Measurements from ENCODE around the gene CFP.
"Not testable (repeated sequence)": the region's sequence is repeated elsewhere in the genome, so short reads cannot be mapped to it uniquely, and the experiment has no call there.

CFP gene

DNA sequence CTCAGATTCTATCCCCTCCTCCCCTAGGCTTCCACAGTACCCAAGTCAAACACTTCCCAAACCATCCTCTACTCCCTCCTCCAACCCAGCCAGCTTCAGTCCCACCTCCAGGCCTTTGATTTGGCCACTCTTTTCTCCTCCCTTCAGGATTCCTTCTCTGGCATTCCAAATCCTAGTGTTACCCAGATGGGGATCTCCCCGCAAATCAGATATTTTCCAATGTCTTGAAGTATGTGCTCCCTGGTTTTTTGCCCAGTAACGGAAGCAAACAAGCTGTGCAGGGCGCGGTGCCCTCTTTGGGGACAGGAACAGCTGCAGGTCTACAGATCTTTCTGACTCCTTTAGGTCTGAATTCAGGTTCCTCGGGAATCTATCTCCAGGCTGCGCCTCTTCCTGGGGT, 7.9 kb downstream of the CFP start:
- no peak for ATAC-seq

GRCh38 chrX:47620303-47620685, 9.4 kb downstream of the CFP start:
- peaks cover 6% of the 10 kb centered on the region for H3K36me3 Mint-ChIP-seq
- H3K4me3 Mint-ChIP-seq, result no peak overlapping the region
- no peaks in the 10 kb centered on the region for H3K9me3 Mint-ChIP-seq
- H3K4me1 Mint-ChIP-seq, result peaks cover 6% of the 10 kb centered on the region
- no peak overlapping the region for H3K27ac Mint-ChIP-seq
- no peak for DNase-seq (ENCODE audit: low spot score in 2 of 2)
- ATAC-seq, result no peak

More for the DNA sequence above, 7.9 kb downstream of the CFP start:
- no peak overlapping the region for H3K4me3 Mint-ChIP-seq
- peaks cover 6% of the 10 kb centered on the region for H3K36me3 Mint-ChIP-seq
- peaks cover 6% of the 10 kb centered on the region for H3K4me1 Mint-ChIP-seq
- H3K27ac Mint-ChIP-seq, result no peak overlapping the region
- no peak for DNase-seq (ENCODE audit: low spot score in 2 of 2)
- no peaks in the 10 kb centered on the region for H3K9me3 Mint-ChIP-seq

DNA sequence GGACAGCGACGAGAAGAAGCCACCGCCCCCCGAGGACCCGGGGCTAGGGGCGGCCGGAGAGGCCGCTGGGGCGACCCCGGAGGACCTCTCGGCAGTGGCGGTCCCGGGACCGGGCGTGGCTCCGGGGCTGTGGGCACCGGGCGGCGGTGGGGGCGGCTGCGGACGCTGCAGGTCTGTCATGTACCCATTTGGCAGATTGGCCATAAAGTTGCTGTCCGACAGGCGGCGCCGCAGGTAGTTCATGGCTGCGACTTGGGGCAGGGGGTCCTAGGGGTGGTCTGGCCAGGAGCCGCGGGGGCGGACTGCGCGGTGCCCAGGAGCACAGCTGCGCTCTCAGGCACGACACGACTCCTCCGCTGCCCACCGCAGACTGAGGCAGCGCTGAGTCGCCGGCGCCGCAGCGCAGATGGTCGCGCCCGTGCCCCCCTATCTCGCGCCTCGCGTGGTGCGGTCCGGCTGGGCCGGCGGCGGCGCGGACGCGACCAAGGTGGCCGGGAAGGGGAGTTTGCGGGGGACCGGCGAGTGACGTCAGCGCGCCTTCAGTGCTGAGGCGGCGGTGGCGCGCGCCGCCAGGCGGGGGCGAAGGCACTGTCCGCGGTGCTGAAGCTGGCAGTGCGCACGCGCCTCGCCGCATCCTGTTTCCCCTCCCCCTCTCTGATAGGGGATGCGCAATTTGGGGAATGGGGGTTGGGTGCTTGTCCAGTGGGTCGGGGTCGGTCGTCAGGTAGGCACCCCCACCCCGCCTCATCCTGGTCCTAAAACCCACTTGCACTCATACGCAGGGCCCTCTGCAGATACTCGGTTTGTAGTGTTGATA, 10.0 kb downstream of the CFP start, which contains the start of gene SYN1:
TSS of gene SYN1 (minus strand) at position 372 of the 817 bp plus-strand sequence. CDS start at position 243, 129 bp downstream.
- ATAC-seq (peak; percentile 87), DNase-seq (ENCODE audit: low spot score in 2 of 2) (peak; percentile 71 to 87)
- Mint-ChIP-seq H3K4me3 (peak within 1 kb of the TSS; percentile 56), H3K9me3 (no peaks in the 10 kb centered on the region), H3K36me3 (peaks cover 6% of the 10 kb centered on the region), H3K27ac (no peak within 1 kb of the TSS), H3K4me1 (peaks cover 6% of the 10 kb centered on the region)

DNA sequence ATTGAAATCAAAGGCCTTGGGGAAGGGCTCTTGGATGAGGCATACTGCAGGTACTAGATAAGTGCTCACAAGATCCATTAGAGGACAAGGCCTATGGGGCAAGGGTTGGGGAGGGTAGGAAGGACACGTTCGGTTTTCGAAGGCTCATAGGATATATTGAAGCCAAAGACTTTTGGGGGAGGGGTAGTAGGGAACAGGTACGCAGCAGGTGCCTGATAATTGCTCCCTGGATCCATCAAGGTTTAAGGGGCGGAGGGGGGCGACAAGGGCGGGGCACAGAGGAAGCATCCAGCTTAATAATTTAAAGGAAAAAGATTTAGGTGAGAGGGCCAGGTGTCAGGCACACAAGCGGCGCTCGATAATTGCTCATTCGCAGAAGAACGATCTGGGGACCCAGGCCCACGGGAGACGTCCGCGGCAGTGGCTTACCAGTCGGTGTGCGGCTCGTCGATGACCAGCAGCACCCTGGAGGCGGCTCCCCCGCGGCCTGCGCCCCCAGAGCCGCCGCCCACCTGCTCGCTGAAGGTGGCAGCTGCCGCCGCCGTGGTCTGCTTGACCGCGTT, 10.7 kb downstream of the CFP start:
- peaks cover 6% of the 10 kb centered on the region for H3K4me1 Mint-ChIP-seq
- no peaks in the 10 kb centered on the region for H3K9me3 Mint-ChIP-seq
- peak overlapping the region; percentile 56 for H3K4me3 Mint-ChIP-seq
- H3K36me3 Mint-ChIP-seq, result peaks cover 6% of the 10 kb centered on the region
- no peak for ATAC-seq
- H3K27ac Mint-ChIP-seq, result no peak overlapping the region
- no peak for DNase-seq (ENCODE audit: low spot score in 2 of 2)

GRCh38 chrX:47614618-47615017, 15.1 kb downstream of the CFP start:
- DNase-seq (ENCODE audit: low spot score in 2 of 2) (no peak), ATAC-seq (no peak)
- Mint-ChIP-seq H3K4me3 (no peak overlapping the region), H3K27ac (no peak overlapping the region), H3K4me1 (no peaks in the 10 kb centered on the region), H3K36me3 (peaks cover 6% of the 10 kb centered on the region), H3K9me3 (no peaks in the 10 kb centered on the region)

- no peak overlapping the region for H3K4me3 Mint-ChIP-seq
- no peaks in the 10 kb centered on the region for H3K4me1 Mint-ChIP-seq
- H3K27ac Mint-ChIP-seq, result no peak overlapping the region
- H3K9me3 Mint-ChIP-seq, result no peaks in the 10 kb centered on the region
- no peaks in the 10 kb centered on the region for H3K36me3 Mint-ChIP-seq
- ATAC-seq (no peak), DNase-seq (ENCODE audit: low spot score in 2 of 2) (no peak)
These were observed 16.6 kb downstream of the CFP start for GRCh38 chrX:47613082-47613481.

DNA sequence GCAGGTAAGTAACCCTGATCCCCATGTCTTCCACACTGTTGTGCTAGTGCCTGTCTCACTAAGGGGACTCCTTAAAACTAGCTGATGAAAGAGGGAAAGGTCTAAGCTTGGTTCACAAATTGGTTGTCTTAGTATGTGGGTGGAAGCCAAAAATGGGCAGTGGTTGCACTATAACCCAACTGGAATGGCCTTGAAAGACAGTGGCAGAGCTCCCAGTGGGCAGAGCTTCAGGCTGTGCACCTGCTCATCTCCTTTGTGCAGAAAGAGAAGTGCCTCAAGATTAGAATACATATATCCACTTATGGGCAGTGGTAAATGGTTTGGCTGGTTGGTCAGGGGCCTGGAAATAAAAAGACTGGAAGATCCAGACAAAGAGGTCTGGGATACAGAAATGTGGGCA, 17.3 kb downstream of the CFP start:
- Mint-ChIP-seq H3K27ac (no peak overlapping the region), H3K4me3 (no peak overlapping the region), H3K4me1 (no peaks in the 10 kb centered on the region), H3K36me3 (no peaks in the 10 kb centered on the region), H3K9me3 (no peaks in the 10 kb centered on the region)
- no peak for ATAC-seq
- DNase-seq (ENCODE audit: low spot score in 2 of 2), result no peak

DNA sequence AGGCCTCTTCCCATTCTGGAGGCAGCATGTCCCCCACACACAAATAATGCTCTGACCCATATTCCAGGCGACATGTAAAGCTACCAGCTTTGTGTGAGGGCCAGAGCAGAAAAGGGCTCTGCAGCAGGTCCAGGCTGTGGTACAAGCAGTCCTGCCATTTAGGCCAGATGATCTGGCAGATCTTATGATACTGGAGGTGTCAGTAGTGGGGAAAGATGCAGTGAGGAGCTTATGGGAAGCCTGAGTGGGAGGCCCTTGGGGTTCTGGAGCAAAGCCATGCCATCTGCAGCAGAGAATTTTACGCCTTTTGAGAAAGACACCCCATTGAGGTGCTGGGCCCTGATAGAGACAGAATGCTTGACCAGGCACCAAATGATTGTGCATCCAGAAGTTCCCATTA, 17.8 kb downstream of the CFP start:
- Mint-ChIP-seq H3K4me3 (no peak overlapping the region), H3K9me3 (no peaks in the 10 kb centered on the region)

GRCh38 chrX:47611489-47611888, 18.2 kb downstream of the CFP start:
- DNase-seq (ENCODE audit: low spot score in 2 of 2), result no peak
- Mint-ChIP-seq H3K4me1 (no peaks in the 10 kb centered on the region), H3K27ac (no peak overlapping the region), H3K4me3 (no peak overlapping the region), H3K36me3 (no peaks in the 10 kb centered on the region), H3K9me3 (no peaks in the 10 kb centered on the region)
- no peak for ATAC-seq

More for the DNA sequence above, 17.8 kb downstream of the CFP start:
- no peak overlapping the region for H3K27ac Mint-ChIP-seq
- no peaks in the 10 kb centered on the region for H3K36me3 Mint-ChIP-seq
- no peaks in the 10 kb centered on the region for H3K4me1 Mint-ChIP-seq
- no peak for ATAC-seq
- no peak for DNase-seq (ENCODE audit: low spot score in 2 of 2)

DNA sequence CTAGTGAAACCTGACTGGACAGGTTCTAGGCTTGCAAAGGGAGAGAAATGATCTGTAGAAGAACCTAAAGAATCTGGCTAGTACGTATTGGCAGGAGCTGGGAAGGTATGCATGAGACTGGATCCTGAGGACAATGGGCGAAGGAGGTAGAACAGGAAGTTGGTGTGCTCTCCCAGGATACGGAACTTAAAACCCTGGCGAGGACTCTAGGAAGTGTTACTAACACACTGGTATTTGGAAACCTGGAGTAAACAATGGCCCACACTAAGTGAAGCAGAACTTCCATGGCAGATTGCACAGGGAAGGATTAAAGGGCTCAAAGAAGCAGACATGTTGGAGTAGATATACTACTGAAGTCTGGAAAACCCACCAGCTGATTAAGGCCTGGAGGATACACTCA, 19.2 kb downstream of the CFP start:
- DNase-seq (ENCODE audit: low spot score in 2 of 2) (no peak), ATAC-seq (no peak)
- H3K36me3 Mint-ChIP-seq, result no peaks in the 10 kb centered on the region
- H3K4me3 Mint-ChIP-seq, result no peak overlapping the region
- no peak overlapping the region for H3K27ac Mint-ChIP-seq
- no peaks in the 10 kb centered on the region for H3K4me1 Mint-ChIP-seq
- no peaks in the 10 kb centered on the region for H3K9me3 Mint-ChIP-seq

DNA sequence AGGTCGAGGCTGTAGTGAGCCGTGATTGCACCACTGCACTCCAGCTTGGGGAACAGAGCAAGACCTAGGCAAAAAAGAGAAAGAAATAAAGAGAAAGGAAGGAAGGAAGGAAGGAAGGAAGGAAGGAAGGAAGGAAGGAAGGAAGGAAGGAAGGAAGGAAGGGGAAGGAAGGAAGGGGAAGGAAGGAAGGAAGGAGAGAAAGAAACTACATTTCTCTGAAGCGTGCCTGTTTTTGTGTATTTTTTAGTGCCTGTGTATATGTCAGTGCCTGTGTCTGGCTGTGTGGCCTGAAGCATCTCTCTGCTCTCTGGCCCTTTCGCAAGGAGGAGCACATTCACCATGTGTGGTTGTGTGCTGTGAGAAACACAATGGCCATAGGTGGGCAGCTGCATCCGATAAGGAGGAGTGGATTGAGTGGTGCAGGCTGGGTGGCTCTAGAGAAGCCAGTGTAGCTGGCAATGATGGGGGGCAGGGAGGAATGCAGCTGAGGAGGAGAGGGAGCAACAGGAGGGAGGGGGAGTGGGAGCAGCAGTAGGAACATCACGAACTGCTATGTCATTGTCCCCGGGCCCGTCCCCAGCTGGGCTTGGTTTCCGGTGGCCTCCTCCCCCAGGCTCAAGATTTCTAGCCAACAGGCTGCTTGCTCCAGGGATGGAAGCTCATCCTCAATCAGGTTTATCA, 21.5 kb downstream of the CFP start:
- Mint-ChIP-seq H3K36me3 (no peaks in the 10 kb centered on the region), H3K27ac (no peak overlapping the region), H3K9me3 (no peaks in the 10 kb centered on the region), H3K4me1 (no peaks in the 10 kb centered on the region), H3K4me3 (no peak overlapping the region)
- no peak for DNase-seq (ENCODE audit: low spot score in 2 of 2)
- no peak for ATAC-seq

DNA sequence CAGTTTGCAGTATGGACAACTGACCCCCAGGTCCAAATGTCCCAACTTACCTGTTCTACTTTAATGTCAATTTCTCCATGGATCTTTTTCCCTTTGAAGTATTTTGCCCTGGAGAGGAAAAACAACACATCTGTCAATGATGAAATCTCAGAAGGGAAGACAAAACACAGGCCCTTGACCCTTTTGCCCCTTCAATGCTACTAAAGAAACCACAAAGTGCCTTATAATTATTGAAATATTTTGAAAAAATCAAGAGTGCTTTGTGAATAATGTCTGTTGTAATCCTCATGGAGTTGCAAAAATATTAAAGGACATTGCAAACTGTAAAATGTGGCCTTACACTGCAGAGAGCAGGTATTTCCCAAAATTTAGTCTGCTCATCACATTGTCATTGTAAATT, 22.6 kb downstream of the CFP start:
- Mint-ChIP-seq H3K27ac (no peak overlapping the region), H3K4me1 (no peaks in the 10 kb centered on the region), H3K36me3 (no peaks in the 10 kb centered on the region), H3K4me3 (no peak overlapping the region), H3K9me3 (no peaks in the 10 kb centered on the region)
- no peak for DNase-seq (ENCODE audit: low spot score in 2 of 2)
- no peak for ATAC-seq

GRCh38 chrX:47605024-47605423, 24.7 kb downstream of the CFP start:
- H3K4me1 Mint-ChIP-seq, result no peaks in the 10 kb centered on the region
- no peak overlapping the region for H3K4me3 Mint-ChIP-seq
- ATAC-seq (no peak), DNase-seq (ENCODE audit: low spot score in 2 of 2) (no peak)
- no peaks in the 10 kb centered on the region for H3K36me3 Mint-ChIP-seq
- H3K27ac Mint-ChIP-seq, result no peak overlapping the region
- H3K9me3 Mint-ChIP-seq, result peaks cover 2% of the 10 kb centered on the region

- H3K4me3 Mint-ChIP-seq; H3K36me3 Mint-ChIP-seq; H3K27ac Mint-ChIP-seq; H3K9me3 Mint-ChIP-seq; ATAC-seq; DNase-seq (ENCODE audit: low spot score in 2 of 2); H3K4me1 Mint-ChIP-seq: not testable (repeated sequence)
These were observed 26.6 kb downstream of the CFP start for GRCh38 chrX:47603125-47603524.

DNA sequence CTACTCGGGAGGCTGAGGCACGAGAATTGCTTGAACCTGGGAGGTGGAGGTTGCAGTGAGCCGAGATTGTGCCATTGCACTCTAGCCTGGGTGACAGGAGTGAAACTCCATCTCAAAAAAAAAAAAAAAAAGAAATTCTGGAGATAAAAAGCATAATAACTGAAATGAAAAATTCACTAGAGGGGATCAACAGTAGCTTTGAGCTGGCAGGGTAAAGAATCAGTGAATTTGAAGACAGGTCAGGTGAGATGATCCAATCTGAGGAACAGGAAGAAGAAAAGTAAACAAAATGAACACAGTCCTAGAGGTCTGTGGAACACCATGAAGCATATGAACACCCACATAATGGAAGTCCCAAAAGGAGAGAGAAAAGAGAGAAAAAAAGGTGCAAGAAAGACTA, 32.5 kb downstream of the CFP start:
- DNase-seq (ENCODE audit: low spot score in 2 of 2) (no peak), ATAC-seq (no peak)
- H3K9me3 Mint-ChIP-seq, result peaks cover 4% of the 10 kb centered on the region
- H3K4me3 Mint-ChIP-seq, result no peak overlapping the region
- H3K36me3 Mint-ChIP-seq, result no peaks in the 10 kb centered on the region
- H3K4me1 Mint-ChIP-seq, result no peaks in the 10 kb centered on the region
- no peak overlapping the region for H3K27ac Mint-ChIP-seq

DNA sequence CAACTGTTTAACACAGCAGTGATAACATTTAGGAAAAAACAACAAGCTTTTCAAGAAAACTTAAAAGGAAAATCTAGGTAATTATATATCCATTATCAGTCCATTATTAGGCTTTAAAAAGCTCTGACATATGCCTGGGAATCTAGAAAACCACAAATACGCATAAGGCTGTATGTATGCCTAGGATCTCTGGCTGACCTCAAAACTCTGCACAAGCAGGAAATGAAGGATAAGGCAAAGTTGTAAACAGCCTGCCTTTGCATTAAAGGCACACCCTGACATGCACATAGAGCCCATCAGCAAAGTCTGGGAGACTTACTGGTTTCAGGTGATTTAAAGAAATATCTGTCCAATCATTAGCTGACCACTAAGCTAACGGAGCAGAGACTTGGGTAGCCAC, 33.5 kb downstream of the CFP start:
- Mint-ChIP-seq H3K4me1 (no peaks in the 10 kb centered on the region), H3K4me3 (no peak overlapping the region), H3K36me3 (no peaks in the 10 kb centered on the region), H3K9me3 (peaks cover 4% of the 10 kb centered on the region), H3K27ac (peak overlapping the region; percentile 10)
- DNase-seq (ENCODE audit: low spot score in 2 of 2) (no peak), ATAC-seq (no peak)
